HCT116 (cell line): ENCODE data around the gene SMAD2. TPM values are rescaled to one million over a fixed set of nuclear protein-coding genes. Genes with fewer than 3 reads are reported as not detected.

Experiments used
- ATAC-seq: fragments of 200-7000 bp; cut with Tn5 transposase; 2 replicates; pipeline ENCODE4 v1.9.1; 2020; ENCODE audit warnings: mild to moderate bottlenecking, moderate library complexity
- BruUV-seq: library from RNA; stranded (reverse); fragments of 400-500 nt; replicated peaks from 2 replicates; lab custom pipeline; 2021; lab: Mats Ljungman, UMichigan
- CTCF ChIA-PET: fragments of 300-600 bp; sonication (Branson Sonifier 250); formaldehyde crosslinking; loops from one replicate; lab custom pipeline; 2021; ENCODE audit warnings: antibody characterized with exemption; lab: Charles Lee
- POLR2A ChIA-PET: fragments of 300-600, 350-600 bp; sonication (Branson Sonifier 250); formaldehyde crosslinking; loops from one replicate; lab custom pipeline; 2021; ENCODE audit warnings: antibody characterized with exemption; lab: Charles Lee
- RAD21 ChIA-PET, 2 experiments: fragments of 300-600 bp; sonication (Branson Sonifier 250); formaldehyde crosslinking; loops; one replicate each; lab custom pipeline; 2023; ENCODE audit warnings: low total read pairs in 2 of 2; ENCODE audit not compliant: uncharacterized antibody in 2 of 2, unreplicated experiment in 2 of 2, low non-redundant PET in 1 of 2; lab: Charles Lee
- DNase-seq: peaks from one replicate; pipeline ENCODE4 v3.0.0-alpha.2; 2010; ENCODE audit warnings: low read depth, low spot score
- H2AFZ ChIP-seq: fragments of 200-600 bp; shearing (Covaris generic), sonication (generic); 2 replicates; pipeline ENCODE4 v1.6.1; 2017; ENCODE audit warnings: low read depth, mixed run types, mixed read lengths, antibody characterized with exemption, low read length; ENCODE audit not compliant: poor library complexity, severe bottlenecking
- H3K27ac ChIP-seq: 2 replicates; pipeline ENCODE4 v1.5.1; 2012; ENCODE audit warnings: low read depth, low read length
- H3K27me3 ChIP-seq: fragments of 200-600 bp; sonication (generic); 2 replicates; pipeline ENCODE4 v1.6.1; 2016; ENCODE audit warnings: mixed run types, low read length, mixed read lengths; ENCODE audit not compliant: insufficient read depth
- H3K36me3 ChIP-seq, 2 experiments: fragments of 200-500 bp in 1 of 2; fragments of 200-600 bp in 1 of 2; sonication (Bioruptor generic) in 1 of 2; sonication (generic) in 1 of 2; 2 replicates each; pipeline versions ENCODE4 v1.5.1 to v1.6.1; 2014 to 2016; ENCODE audit warnings: low read length in 2 of 2, inconsistent platforms in 1 of 2, mixed read lengths in 1 of 2, mixed run types in 1 of 2; ENCODE audit not compliant: insufficient read depth in 2 of 2, control insufficient read depth in 1 of 2
- H3K4me1 ChIP-seq, 2 experiments: fragments of 200-600 bp in 1 of 2; sonication (generic) in 1 of 2; 2 replicates each; pipeline versions ENCODE4 v1.5.1 to v1.6.1; 2012 to 2017; ENCODE audit warnings: low read length in 2 of 2, inconsistent platforms in 1 of 2, mild to moderate bottlenecking in 1 of 2, mixed read lengths in 1 of 2, mixed run types in 1 of 2, moderate library complexity in 1 of 2; ENCODE audit not compliant: insufficient read depth in 2 of 2, control insufficient read depth in 1 of 2
- H3K4me2 ChIP-seq: fragments of 200-600 bp; sonication (generic); 2 replicates; pipeline ENCODE4 v1.6.1; 2017; ENCODE audit warnings: mixed run types, low read length, mixed read lengths
- H3K4me3 ChIP-seq, 2 experiments: fragments of 200-600 bp in 1 of 2; sonication (generic) in 1 of 2; replicated peaks in 1 of 2; 2 replicates each; pipeline ENCODE4 v1.5.1; 2011 to 2016; ENCODE audit warnings: low read length in 2 of 2, control low read depth in 1 of 2, low read depth in 1 of 2, mild to moderate bottlenecking in 1 of 2, mixed read lengths in 1 of 2, mixed run types in 1 of 2
- H3K79me2 ChIP-seq: fragments of 200-600 bp; sonication (generic); 2 replicates; pipeline ENCODE4 v1.6.1; 2017; ENCODE audit warnings: mild to moderate bottlenecking, mixed run types, low read length, moderate library complexity, mixed read lengths; ENCODE audit not compliant: insufficient read depth
- H3K9ac ChIP-seq: fragments of 200-600 bp; sonication (generic); 2 replicates; pipeline ENCODE4 v1.6.1; 2016; ENCODE audit warnings: low read length, mixed read lengths
- H3K9me2 ChIP-seq: fragments of 200-600 bp; sonication (generic), shearing (Covaris generic); 2 replicates; pipeline ENCODE4 v1.6.1; 2017; ENCODE audit warnings: mixed run types, mild to moderate bottlenecking, moderate library complexity; ENCODE audit not compliant: insufficient read depth
- H3K9me3 ChIP-seq, 2 experiments: fragments of 200-500 bp in 1 of 2; fragments of 200-600 bp in 1 of 2; sonication (Bioruptor generic) in 1 of 2; sonication (generic) in 1 of 2; 2 replicates each; pipeline ENCODE4 v1.6.1; 2014 to 2017; ENCODE audit warnings: low read length in 2 of 2, mixed read lengths in 2 of 2, inconsistent platforms in 1 of 2, low read depth in 1 of 2, mild to moderate bottlenecking in 1 of 2, mixed run types in 1 of 2, moderate library complexity in 1 of 2; ENCODE audit not compliant: control insufficient read depth in 1 of 2, insufficient read depth in 1 of 2
- H4K20me1 ChIP-seq: fragments of 200-600 bp; sonication (generic), shearing (Covaris generic); 2 replicates; pipeline ENCODE4 v1.6.1; 2017; ENCODE audit warnings: mixed run types, mild to moderate bottlenecking, moderate library complexity; ENCODE audit not compliant: insufficient read depth
- ATF3 ChIP-seq: IDR thresholded peaks from 2 replicates; pipeline ENCODE4 v1.6.1; 2012
- CBX3 ChIP-seq: IDR thresholded peaks from 2 replicates; pipeline ENCODE4 v1.6.1; 2012; ENCODE audit warnings: low read depth
- CEBPB ChIP-seq: IDR thresholded peaks from 2 replicates; pipeline ENCODE4 v1.6.1; 2012; ENCODE audit warnings: low read depth
- CTCF ChIP-seq, 3 experiments: fragments of 200-600 bp in 1 of 3; sonication (generic) in 1 of 3; IDR thresholded peaks in 2 of 3; conservative IDR thresholded peaks in 1 of 3; 2 replicates each; pipeline ENCODE4 v1.5.1; 2012 to 2017; ENCODE audit warnings: low read depth in 2 of 3, low read length in 2 of 3, antibody characterized with exemption in 1 of 3, borderline replicate concordance in 1 of 3, control low read depth in 1 of 3, mild to moderate bottlenecking in 1 of 3, mixed read lengths in 1 of 3, mixed run types in 1 of 3, moderate library complexity in 1 of 3; ENCODE audit not compliant: insufficient read depth in 1 of 3
- EGR1 ChIP-seq: IDR thresholded peaks from 2 replicates; pipeline ENCODE4 v1.6.1; 2012; ENCODE audit warnings: low read depth
- EZH2 ChIP-seq: fragments of 200-600 bp; sonication (generic); IDR thresholded peaks from 2 replicates; pipeline ENCODE4 v1.6.1; 2017; ENCODE audit warnings: antibody characterized with exemption, mixed run types
- EZH2phosphoT487 ChIP-seq: fragments of 200-600 bp; IDR thresholded peaks from 2 replicates; pipeline ENCODE4 v1.6.1; 2018; ENCODE audit warnings: antibody characterized with exemption, borderline replicate concordance
- JUND ChIP-seq: IDR thresholded peaks from 2 replicates; pipeline ENCODE4 v1.6.1; 2012
- MAX ChIP-seq: IDR thresholded peaks from 2 replicates; pipeline ENCODE4 v1.6.1; 2012
- POLR2A ChIP-seq: IDR thresholded peaks from 2 replicates; pipeline ENCODE4 v1.7.0; 2011; ENCODE audit warnings: borderline replicate concordance; ENCODE audit not compliant: insufficient read depth, insufficient read length; ENCODE audit errors: extremely low read depth
- POLR2AphosphoS5 ChIP-seq: IDR thresholded peaks from 2 replicates; pipeline ENCODE4 v1.6.1; 2011; ENCODE audit warnings: mild to moderate bottlenecking, low read depth, low read length, moderate library complexity
- RAD21 ChIP-seq: IDR thresholded peaks from 2 replicates; pipeline ENCODE4 v1.6.1; 2012; ENCODE audit warnings: low read depth, mild to moderate bottlenecking
- SIN3A ChIP-seq: IDR thresholded peaks from 2 replicates; pipeline ENCODE4 v1.6.1; 2012; ENCODE audit warnings: low read depth
- SP1 ChIP-seq: IDR thresholded peaks from 2 replicates; pipeline ENCODE4 v1.6.1; 2012; ENCODE audit warnings: low read depth
- TCF7L2 ChIP-seq: IDR thresholded peaks from 2 replicates; pipeline ENCODE4 v1.7.0; 2011; ENCODE audit warnings: borderline replicate concordance, inconsistent platforms; ENCODE audit not compliant: insufficient read depth, insufficient read length; ENCODE audit errors: extremely low read depth
- ZFX ChIP-seq: fragments of 450-650 bp; IDR thresholded peaks from 2 replicates; pipeline ENCODE4 v1.6.1; 2017
- ZNF274 ChIP-seq: fragments of 200-500 bp; sonication (Bioruptor generic); IDR thresholded peaks from 2 replicates; pipeline ENCODE4 v1.6.1; 2014; ENCODE audit warnings: mild to moderate bottlenecking, low read depth, low read length, inconsistent platforms
- intact Hi-C: fragments of 100-400 bp; cut with micrococcal nuclease; formaldehyde crosslinking; loops from 2 replicates; pipeline ENCODE4 v1.10.0; 2022
- total RNA-seq: library from RNA; stranded (reverse); gene quantifications from one replicate; pipeline ENCODE4 v1.2.1, GENCODE V29; 2021; ENCODE audit not compliant: unreplicated experiment
- TF ChIP-seq, protein P1 (sequence below): IDR thresholded peaks from 2 replicates; pipeline ENCODE4 v1.6.1; 2012; ENCODE audit warnings: low read depth
- TF ChIP-seq, protein P2 (sequence below): IDR thresholded peaks from 2 replicates; pipeline ENCODE4 v1.6.1; 2011; ENCODE audit warnings: mild to moderate bottlenecking, low read length, moderate library complexity; ENCODE audit not compliant: insufficient replicate concordance; ENCODE audit errors: extremely low read depth

Gene SMAD2
- total RNA-seq, 1 experiment from 2014 or later, result 130 TPM

DNA sequence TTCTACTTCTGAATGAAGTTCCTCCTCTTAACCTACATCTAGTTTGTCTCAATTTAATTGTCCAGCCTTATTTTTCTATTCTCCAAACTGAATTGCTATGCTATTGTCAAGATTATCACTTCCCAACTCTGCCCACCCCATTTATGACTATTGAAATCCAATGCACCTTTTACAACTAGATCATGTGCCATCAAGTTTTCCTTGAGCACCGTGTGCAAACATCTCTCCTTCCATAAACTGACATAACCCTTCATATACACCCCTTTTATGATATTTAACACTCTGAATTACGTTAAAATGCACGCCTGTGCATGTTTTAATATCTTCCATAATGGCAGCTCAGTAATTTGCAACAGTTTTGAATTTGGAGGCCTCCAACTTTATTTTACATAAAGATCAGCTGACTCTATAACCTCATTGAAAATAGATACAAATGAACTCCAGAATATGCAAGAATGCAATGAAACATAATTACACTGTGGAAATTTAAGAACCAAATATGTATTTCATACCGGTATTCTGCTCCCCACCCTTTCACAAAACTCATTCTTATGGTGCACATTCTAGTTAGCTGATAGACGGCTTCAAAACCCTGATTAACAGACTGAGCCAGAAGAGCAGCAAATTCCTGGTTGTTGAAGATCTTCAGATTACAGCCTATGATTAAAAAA, 85.5 kb downstream of the SMAD2 start:
- H3K79me2 ChIP-seq, result no peaks in the 10 kb centered on the region
- H3K27ac ChIP-seq, result no peak overlapping the region
- no peaks in the 10 kb centered on the region for H3K9me2 ChIP-seq
- no peaks in the 10 kb centered on the region for H3K27me3 ChIP-seq
- H3K9ac ChIP-seq, result no peak overlapping the region
- H3K9me3 ChIP-seq, result no peaks in the 10 kb centered on the region
- H3K4me2 ChIP-seq, result no peak overlapping the region
- CTCF ChIA-PET, result no interaction called here
- no peaks in the 10 kb centered on the region for H3K4me1 ChIP-seq
- no peak overlapping the region for H3K4me3 ChIP-seq
- no peak for DNase-seq
- no peaks in the 10 kb centered on the region for H4K20me1 ChIP-seq
- peaks cover 15% of the 10 kb centered on the region in 2 experiments for H3K36me3 ChIP-seq
- POLR2A ChIA-PET, result no interaction called here
- intact Hi-C loops, result no loop called here
- no peak overlapping the region for H2AFZ ChIP-seq
- TF ChIP-seq SIN3A (no peak), CEBPB (no peak), CBX3 (no peak), SP1 (no peak), RAD21 (no peak), JUND (no peak), EZH2 (no peak), ZNF274 (no peak), CTCF (IDR thresholded peaks at IDR 0.05 in 2 of 3, conservative IDR thresholded peaks at IDR 0.05 in 1 of 3; ENCODE audit: borderline replicate concordance in 1 of 3, insufficient read depth in 1 of 3, low read depth in 2 of 3, low read length in 2 of 3) (no peak), POLR2AphosphoS5 (no peak), ZFX (no peak), TCF7L2 (no peak), POLR2A (no peak), EZH2phosphoT487 (no peak), MAX (no peak), ATF3 (no peak), EGR1 (no peak)
- TF ChIP-seq, protein P1, sequence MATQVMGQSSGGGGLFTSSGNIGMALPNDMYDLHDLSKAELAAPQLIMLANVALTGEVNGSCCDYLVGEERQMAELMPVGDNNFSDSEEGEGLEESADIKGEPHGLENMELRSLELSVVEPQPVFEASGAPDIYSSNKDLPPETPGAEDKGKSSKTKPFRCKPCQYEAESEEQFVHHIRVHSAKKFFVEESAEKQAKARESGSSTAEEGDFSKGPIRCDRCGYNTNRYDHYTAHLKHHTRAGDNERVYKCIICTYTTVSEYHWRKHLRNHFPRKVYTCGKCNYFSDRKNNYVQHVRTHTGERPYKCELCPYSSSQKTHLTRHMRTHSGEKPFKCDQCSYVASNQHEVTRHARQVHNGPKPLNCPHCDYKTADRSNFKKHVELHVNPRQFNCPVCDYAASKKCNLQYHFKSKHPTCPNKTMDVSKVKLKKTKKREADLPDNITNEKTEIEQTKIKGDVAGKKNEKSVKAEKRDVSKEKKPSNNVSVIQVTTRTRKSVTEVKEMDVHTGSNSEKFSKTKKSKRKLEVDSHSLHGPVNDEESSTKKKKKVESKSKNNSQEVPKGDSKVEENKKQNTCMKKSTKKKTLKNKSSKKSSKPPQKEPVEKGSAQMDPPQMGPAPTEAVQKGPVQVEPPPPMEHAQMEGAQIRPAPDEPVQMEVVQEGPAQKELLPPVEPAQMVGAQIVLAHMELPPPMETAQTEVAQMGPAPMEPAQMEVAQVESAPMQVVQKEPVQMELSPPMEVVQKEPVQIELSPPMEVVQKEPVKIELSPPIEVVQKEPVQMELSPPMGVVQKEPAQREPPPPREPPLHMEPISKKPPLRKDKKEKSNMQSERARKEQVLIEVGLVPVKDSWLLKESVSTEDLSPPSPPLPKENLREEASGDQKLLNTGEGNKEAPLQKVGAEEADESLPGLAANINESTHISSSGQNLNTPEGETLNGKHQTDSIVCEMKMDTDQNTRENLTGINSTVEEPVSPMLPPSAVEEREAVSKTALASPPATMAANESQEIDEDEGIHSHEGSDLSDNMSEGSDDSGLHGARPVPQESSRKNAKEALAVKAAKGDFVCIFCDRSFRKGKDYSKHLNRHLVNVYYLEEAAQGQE, result no peak
- TF ChIP-seq, protein P2, sequence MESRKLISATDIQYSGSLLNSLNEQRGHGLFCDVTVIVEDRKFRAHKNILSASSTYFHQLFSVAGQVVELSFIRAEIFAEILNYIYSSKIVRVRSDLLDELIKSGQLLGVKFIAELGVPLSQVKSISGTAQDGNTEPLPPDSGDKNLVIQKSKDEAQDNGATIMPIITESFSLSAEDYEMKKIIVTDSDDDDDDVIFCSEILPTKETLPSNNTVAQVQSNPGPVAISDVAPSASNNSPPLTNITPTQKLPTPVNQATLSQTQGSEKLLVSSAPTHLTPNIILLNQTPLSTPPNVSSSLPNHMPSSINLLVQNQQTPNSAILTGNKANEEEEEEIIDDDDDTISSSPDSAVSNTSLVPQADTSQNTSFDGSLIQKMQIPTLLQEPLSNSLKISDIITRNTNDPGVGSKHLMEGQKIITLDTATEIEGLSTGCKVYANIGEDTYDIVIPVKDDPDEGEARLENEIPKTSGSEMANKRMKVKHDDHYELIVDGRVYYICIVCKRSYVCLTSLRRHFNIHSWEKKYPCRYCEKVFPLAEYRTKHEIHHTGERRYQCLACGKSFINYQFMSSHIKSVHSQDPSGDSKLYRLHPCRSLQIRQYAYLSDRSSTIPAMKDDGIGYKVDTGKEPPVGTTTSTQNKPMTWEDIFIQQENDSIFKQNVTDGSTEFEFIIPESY, result no peak
- TF ChIP-seq, all 23 proteins: peak for 0
- RAD21 ChIA-PET, result no interaction called here
- ATAC-seq, result no peak
- BruUV-seq, result no TSS peak
